Endometrium (tissue), 2 donors: ENCODE measurements around the gene ANKRD30A.
"Not testable (repeated sequence)": the region's sequence is repeated elsewhere in the genome, so short reads cannot be mapped to it uniquely, and the experiment has no call there.

Experiments used
- FAIRE-seq: peaks from 2 replicates; lab custom pipeline; 2012; peaks lifted over from hg19 to GRCh38; lab: Jason Lieb, UNC
- donor health status: control.
- donor health status: control.

ANKRD30A gene, protein sequence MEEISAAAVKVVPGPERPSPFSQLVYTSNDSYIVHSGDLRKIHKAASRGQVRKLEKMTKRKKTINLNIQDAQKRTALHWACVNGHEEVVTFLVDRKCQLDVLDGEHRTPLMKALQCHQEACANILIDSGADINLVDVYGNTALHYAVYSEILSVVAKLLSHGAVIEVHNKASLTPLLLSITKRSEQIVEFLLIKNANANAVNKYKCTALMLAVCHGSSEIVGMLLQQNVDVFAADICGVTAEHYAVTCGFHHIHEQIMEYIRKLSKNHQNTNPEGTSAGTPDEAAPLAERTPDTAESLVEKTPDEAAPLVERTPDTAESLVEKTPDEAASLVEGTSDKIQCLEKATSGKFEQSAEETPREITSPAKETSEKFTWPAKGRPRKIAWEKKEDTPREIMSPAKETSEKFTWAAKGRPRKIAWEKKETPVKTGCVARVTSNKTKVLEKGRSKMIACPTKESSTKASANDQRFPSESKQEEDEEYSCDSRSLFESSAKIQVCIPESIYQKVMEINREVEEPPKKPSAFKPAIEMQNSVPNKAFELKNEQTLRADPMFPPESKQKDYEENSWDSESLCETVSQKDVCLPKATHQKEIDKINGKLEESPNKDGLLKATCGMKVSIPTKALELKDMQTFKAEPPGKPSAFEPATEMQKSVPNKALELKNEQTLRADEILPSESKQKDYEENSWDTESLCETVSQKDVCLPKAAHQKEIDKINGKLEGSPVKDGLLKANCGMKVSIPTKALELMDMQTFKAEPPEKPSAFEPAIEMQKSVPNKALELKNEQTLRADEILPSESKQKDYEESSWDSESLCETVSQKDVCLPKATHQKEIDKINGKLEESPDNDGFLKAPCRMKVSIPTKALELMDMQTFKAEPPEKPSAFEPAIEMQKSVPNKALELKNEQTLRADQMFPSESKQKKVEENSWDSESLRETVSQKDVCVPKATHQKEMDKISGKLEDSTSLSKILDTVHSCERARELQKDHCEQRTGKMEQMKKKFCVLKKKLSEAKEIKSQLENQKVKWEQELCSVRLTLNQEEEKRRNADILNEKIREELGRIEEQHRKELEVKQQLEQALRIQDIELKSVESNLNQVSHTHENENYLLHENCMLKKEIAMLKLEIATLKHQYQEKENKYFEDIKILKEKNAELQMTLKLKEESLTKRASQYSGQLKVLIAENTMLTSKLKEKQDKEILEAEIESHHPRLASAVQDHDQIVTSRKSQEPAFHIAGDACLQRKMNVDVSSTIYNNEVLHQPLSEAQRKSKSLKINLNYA (N-terminal part only)

DNA sequence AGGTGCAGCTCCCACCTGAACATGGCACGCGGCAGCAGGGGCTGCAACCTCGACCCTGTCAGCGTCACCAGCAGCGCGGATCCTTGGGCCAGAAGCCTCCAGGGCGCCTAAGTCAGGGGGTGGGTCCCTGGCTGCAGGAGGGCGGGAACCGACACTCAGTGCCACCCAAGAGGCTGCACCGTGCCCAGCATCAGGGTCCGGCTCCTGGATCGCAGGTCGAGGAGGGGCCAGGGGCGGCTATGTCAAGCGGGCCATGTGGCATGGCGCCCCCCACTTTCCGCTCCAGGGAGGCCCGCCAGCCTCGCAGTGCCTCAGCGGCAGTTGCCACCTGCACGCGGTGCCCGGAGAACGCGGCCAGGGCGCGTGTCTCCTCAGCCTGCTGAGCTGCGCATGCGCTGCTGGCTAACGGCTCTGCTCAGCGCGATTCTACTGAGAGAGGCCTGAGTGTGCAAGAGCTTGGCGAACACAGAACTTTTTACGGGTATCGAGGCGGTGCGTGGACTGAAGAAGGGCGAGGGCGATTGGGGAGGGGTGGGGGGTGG lies at the start of gene ANKRD30A:
TSS of gene ANKRD30A (plus strand) at position 408 of the 542 bp plus-strand sequence. CDS start 190 bp downstream, outside the sequence.
- no peak for FAIRE-seq

DNA sequence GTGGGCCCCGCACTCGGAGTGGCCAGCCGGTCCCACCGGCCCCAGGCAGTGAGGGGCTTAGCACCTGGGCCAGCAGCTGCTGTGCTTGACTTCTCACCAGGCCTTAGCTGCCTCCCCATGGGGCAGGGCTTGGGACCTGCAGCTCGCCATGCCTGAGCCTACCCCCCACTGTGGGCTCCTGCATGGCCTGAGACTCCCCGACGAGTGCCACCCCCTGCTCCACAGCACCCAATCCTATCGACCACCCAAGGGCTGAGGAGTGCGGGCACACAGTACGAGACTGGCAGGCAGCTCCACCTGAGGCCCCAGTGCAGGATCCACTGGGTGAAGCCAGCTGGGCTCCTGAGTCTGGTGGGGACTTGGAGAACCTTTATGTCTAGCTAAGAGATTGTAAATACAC lies 49.3 kb upstream of the ANKRD30A start:
- FAIRE-seq: not testable (repeated sequence)

DNA sequence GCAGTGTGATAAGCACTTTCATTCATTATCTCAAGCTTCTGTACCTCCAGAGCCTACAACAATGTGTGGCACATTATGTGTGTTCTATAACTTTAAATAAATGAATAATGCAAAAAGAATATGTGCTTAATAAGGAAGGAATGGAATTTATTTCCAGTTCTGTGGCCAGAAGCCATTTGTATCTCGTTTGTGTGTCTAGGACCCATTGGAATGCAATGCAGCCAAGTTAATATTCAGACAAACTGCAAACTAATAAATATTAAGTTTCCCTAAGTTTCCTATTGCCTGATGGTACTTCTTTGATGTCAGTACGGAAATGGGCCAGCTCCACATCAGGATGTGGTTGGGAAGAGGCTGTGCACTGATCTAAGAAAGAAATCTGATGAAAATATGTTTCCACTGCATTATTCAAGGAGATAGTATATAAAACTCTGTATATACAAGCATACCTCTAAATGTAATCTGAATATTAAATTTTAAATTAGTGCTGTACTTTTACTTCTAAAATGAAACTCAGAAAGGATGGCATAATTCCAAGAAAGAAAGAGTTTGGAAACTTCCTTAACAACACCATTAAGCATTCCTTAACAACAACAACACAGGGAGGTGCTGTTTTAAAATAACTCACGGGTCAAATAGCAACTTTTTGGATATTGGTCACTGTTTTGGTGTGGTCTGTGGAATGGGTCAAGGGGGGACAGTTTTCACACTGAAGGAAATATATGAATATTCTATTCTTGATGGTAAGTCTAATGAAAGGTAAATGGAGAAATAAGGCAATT lies 29.4 kb upstream of the ANKRD30A start:
- FAIRE-seq: no peak

DNA sequence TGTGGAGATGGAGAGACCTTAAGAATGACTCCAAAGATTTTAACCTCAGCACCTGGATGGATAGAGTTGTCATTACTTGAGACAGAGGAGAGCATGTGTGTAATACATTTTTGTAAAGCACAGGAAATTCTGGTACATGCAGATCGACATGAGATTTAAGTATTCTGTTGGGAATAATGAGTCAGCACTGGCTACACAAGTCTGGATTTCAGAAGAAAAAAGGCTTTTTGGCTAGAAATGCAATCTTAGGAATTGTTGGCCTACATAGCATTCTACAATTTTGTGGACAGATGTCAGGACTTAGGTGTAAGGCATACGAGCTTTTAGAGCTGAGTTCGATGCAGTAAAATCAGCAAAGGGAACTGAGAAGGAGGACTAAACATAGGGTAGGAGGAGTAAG lies 24.1 kb upstream of the ANKRD30A start:
- no peak for FAIRE-seq

DNA sequence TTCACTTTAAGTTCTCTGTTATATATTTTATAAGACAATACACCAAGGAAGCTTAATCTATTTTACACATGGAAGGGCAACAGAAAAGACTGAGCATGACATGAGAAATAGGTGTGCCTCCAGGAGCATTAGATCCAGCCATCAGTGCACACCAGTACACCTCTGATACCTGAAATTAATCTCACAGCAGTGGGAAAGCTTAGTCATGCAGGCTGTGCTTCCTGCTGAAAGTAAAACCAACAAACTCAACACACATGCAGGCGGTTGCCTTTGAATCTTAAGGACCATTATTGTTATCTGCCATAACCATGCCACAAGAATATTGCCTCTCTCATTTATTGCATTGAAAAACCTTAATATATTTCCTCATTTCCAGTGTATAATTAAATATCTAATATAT lies 16.4 kb upstream of the ANKRD30A start:
- FAIRE-seq: no peak

DNA sequence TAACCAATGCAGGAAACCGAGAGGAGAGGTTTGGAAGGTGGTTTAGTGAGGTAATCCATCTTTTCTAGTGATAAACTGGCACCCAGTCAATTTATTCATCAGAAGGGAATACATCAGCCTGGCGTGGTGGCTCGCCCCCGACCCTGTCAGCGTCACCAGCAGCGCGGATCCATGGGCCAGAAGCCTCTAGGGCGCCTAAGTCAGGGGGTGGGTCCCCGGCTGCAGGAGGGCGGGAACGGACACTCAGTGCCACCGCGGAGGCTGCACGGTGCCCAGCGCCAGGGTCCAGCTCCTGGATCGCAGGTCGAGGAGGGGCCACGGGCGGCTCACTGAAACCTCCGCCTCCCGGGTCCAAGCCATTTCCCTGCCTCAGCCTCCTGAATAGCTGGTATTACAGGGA lies 866 bp upstream of the ANKRD30A start:
- no peak for FAIRE-seq

DNA sequence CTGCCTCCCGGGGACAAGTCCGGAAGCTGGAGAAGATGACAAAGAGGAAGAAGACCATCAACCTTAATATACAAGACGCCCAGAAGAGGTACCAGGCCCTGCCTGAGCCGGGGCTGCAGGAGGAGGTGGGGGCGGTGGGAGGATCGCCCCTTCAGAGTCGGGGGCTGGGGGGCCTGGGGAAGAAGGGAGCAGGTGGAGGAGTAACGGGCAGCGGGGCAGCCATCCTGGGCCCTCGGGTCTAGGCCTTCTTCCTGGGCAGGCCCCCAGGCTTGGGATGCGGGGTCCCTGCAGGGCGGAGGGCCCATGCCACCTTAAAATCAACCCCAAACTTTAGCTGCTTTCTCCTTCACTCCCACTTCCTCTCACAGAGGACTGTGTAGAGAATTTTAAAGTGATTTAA lies 523 bp downstream of the ANKRD30A start:
- no peak for FAIRE-seq

DNA sequence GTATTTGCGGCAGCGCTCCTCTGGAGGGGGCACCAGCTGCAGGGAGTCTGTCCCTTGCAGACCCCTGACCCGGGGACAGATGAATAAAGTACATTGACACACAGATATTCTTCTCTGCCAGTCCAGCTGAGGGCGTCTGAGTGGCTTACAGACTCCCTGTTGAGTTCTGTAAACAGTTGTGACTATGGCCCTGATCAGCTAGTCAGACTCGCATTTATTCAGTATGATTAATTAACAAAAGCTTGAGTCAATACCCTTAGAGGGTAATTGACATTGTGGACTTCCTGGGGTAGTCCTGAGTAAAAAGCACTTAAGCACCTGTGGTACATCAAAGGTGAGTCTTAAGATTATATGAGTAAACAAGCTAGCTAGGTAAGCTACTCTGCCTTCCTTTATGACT lies 21.0 kb downstream of the ANKRD30A start:
- FAIRE-seq: no peak

DNA sequence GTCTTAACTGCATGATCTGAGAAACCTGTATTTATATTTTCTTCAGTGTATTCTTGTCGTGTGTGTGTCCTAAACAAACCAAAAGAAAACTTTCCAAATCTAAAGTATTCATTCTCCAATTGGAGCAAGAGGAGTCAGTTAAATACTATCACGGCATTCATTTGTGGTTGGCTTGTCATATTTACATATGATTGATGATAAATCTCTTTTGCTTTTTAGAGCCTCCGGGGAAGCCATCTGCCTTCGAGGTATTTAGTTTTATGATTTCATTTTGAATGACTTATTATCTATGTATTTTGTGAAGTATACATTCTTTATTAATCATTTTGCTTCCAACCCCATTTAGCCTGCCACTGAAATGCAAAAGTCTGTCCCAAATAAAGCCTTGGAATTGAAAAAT lies 37.0 kb downstream of the ANKRD30A start:
- not testable (repeated sequence) for FAIRE-seq

DNA sequence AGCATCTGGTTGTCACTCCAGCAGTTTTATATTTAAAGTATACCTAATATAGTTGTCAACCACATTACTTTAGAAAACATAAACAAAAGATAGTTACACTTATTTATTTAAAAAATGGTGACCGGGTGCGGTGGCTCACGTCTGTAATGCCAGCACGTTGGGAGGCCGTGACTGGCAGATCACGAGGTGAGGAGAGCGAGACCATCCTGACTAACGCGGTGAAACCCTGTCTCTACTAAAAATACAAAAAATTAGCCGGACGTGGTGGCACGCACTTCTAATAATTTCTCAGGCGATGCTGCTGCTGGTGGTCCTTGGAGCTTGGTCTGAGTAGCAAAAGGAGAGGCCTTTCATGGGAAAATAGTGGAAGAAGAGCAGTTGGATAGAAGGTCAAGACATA lies 46.5 kb downstream of the ANKRD30A start:
- FAIRE-seq: not testable (repeated sequence)

DNA sequence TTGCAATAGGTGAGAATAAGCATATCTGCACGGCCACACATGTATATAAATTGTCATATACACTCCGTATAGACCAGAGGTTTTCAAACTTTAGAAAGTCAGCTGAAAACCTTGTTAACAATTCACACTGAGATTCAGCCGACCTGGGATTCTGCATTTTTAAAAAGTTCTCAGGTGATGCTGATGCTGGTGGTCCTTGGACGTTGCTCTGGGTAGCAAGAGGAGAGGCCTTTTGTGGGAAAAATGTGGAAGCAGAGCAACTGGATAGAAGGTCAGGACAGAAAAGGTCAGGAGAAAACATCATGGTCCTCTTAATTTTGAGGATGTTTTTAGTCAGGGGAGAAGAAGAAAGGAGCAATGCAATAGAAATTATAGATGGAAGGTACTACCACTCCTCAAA lies 52.9 kb downstream of the ANKRD30A start:
- FAIRE-seq: not testable (repeated sequence)

DNA sequence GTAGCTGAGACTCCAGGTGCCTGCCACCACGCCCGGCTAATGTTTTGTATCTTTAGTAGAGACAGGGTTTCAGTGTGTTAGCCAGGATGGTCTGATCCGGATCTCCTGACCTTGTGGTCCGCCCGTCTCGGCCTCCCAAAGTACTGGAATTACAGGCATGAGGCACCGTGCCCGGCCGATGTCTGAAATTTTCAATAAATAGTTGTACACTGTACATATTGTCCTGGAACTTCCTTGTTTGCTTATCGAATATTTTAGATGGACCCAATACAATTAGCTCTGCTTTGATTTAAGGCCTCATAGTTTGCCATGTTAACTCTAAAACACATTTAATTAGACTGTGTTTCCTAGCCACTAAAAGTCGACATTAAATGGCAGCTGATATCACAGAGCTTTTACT lies 57.3 kb downstream of the ANKRD30A start:
- FAIRE-seq: not testable (repeated sequence)

DNA sequence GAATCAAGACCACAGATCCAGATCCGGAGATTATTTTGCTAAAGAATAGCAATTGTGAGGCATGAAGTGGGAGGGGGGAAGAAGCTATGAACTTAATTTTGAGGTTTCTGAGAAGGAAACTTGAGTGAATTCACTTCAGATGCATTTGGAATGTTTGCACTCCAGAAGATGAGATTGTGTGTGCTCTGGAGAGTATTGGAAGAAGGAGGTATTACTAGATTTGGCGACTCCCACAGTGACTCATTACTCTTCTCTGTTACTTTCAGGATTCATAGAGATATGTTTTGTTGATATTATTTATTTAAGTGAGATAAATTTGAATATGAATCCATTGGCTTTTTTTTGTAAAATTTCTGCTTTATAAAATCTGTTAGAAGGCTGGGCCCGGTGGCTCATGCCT lies 80.7 kb downstream of the ANKRD30A start:
- FAIRE-seq: no peak

DNA sequence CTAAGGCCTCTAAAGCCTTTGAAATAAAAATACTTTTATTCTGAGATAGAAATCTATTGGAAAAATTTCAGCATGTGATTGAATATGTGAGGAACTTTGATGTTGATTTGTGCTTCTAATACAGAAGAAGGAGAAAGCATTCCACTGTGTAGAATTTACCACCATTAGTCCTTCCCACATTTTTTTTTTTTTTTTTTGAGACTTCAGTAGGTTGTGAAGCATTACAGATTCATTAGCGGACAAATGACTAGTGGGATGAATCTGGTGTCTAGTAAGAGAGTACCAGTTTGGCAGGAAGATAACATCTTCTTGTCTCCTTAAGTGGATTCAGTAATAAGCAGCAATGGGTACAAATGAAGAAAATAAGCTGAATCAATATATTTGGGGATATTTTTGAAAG lies 95.5 kb downstream of the ANKRD30A start:
- no peak for FAIRE-seq

DNA sequence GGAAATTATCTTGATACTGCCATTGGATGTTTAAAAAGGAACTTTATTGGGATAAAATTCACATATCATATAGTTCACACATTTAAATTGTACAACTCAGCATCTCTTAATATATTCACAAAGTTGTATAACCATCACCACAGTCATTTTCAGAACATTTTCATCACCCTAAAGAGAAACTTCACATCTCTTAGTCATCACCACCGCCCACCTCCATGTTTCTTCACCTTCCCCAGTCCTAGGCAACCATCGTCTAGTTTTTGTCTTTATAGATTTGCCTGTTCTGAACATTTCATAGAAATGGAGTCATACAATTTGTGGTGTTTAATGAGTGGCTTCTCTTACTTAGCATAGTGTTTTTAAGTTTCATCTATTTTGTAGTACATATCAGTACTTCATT lies 96.6 kb downstream of the ANKRD30A start:
- no peak for FAIRE-seq

DNA sequence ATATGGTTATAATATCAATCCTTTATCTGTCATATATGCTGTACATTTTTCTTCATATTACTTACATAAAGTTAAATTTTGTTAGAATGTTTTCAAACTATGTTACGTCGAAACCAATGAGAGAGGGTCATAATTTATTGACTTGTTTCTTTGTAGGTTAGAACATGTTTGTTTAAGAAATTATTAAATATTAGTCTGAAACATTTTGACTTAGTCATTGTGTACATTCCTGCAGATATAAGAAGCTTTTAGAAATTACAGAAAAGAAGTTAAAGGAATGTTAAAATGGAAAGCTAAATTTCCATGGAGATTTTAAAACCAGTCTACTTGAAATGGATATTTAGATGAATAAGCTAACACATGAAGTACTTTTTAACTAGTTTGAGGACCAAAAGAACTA lies 99.8 kb downstream of the ANKRD30A start:
- no peak for FAIRE-seq

DNA sequence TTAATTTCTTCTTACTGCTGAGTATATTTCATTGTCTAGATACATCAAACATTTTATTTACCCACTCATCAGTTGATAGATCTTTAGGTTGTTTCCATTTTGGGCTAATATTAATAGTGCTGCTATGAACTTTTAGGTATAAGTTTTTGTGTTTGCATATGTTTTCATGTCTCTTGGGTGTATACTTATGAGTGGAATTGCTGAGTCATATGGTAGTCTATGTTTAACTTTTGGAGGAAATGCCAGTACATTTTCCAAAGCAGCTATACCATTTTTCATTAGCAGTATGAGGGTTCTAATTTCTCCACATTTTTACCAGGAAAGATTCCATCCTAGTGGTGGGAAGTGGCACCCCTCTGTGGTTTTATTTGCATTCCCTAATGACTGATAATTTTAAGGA lies 101.1 kb downstream of the ANKRD30A start:
- FAIRE-seq: no peak

DNA sequence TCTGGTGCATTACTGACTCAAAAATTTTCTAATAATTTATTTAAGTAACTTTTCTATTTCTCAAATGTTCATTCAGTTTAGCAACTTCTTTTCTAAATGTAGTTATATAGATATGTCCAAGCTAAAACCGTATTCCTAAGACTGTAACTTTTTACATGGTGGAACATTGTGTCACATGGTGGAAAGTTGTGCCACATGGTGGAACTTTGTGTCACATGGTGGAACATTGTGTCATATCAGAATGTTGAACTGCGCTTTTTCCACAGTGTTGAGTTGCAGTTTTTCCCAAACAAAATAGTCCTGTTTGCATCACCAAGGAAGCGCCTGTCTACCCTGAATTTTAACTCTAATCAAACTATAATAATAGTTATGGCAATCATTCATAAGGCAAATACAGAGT lies 109.3 kb downstream of the ANKRD30A start:
- no peak for FAIRE-seq

DNA sequence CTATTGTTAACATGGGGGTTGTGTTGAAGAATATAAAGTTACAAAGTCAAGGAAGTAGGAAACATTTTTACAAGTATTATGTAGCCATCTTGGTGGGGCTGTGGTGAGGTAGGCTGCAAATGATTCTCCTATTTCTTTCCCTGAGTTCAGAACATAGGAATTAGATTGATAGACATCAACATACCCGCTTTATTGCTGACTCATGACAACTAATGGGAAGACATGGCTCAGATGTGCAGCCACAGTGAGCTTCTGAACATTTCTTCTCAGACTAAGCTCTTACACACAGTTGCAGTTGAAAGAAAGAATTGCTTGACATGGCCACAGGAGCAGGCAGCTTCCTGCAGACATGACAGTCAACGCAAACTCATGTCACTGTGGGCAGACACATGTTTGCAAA lies 110.7 kb downstream of the ANKRD30A start:
- no peak for FAIRE-seq

DNA sequence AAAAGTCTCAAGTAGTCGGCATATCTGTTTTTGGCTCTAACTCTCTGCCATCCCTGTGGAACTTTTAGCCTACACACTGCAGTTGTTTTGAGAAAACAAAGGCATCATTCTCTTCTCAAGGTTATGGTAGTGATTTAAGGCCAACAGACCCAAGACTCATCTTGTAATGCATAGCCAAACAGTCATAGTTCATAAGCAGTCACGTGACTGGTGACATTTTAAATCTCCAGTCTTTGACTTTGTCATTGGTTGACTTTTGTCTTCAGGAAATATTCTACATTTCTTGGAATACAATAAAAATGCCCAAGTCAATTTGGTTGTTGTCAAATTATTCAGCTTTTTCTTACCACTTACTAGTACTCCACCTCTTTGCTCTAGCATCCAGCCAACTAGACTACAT lies 114.8 kb downstream of the ANKRD30A start:
- no peak for FAIRE-seq

DNA sequence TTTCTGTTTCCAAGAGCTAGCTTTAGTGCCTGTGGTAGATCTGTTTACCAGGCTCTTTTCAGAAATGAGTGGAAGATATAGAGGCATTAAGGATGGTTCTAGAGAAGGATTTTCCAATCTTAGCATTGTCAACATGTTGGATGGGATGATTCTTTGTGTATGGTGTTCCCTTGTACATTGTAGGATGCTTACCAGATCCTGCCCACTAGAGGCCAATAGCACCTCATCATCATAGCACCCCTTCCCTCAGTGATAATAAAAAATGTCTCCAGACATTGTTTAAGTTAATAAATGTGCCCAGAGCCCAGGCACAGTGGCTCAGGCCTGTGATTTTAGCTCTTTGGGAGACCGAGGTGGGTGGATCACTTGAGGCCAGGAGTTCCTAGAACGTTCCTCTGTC lies 121.2 kb downstream of the ANKRD30A start:
- no peak for FAIRE-seq
